Measurements from ENCODE around the gene FECH.

- TF ChIP-seq, protein P1, sequence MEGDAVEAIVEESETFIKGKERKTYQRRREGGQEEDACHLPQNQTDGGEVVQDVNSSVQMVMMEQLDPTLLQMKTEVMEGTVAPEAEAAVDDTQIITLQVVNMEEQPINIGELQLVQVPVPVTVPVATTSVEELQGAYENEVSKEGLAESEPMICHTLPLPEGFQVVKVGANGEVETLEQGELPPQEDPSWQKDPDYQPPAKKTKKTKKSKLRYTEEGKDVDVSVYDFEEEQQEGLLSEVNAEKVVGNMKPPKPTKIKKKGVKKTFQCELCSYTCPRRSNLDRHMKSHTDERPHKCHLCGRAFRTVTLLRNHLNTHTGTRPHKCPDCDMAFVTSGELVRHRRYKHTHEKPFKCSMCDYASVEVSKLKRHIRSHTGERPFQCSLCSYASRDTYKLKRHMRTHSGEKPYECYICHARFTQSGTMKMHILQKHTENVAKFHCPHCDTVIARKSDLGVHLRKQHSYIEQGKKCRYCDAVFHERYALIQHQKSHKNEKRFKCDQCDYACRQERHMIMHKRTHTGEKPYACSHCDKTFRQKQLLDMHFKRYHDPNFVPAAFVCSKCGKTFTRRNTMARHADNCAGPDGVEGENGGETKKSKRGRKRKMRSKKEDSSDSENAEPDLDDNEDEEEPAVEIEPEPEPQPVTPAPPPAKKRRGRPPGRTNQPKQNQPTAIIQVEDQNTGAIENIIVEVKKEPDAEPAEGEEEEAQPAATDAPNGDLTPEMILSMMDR (optimal IDR thresholded peaks at IDR 0.05 in 1 of 3, IDR thresholded peaks at IDR 0.05 in 1 of 3, conservative IDR thresholded peaks at IDR 0.05 in 1 of 3; ENCODE audit: extremely low read depth in 1 of 3, insufficient read depth in 2 of 3, low read length in 3 of 3) = no peak
- TF ChIP-seq EZH2 (IDR thresholded peaks at IDR 0.05; ENCODE audit: low read length) = no peak
Measured at GRCh38 chr18:57539702-57540101, 46.8 kb downstream of the FECH start.
